Measurements from ENCODE around the gene OR2A2. TPM values are rescaled to one million over a fixed set of nuclear protein-coding genes. Genes with fewer than 3 reads are reported as not detected.

OR2A2 gene
- total RNA-seq, 1 donor from 2014 or later, result not detected

GRCh38 chr7:144142187-144142586, 32.8 kb downstream of the OR2A2 start:
- no peak for DNase-seq (ENCODE audit: low read depth)

DNA sequence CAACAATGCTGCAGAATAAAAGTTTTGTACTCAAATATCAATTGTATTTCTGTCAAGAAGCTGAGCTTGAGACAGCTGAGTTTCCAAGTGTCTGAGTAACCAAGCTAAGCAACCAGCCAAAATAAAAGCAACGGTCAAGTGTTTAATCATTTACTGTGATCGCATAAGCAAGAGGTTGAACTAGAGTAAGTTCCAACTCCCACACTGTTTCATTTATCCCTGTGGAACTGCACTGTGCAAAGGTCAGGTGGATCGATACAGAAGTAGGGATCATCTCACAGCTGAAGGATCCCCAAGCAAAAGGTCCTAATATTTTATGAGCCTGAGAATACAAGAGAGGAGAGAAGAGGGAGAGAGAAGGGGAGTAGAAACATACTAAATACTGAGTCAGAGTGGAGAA, 35.0 kb downstream of the OR2A2 start:
- no peak for DNase-seq (ENCODE audit: low read depth)

- no peak for DNase-seq (ENCODE audit: low read depth)
These were observed 38.9 kb downstream of the OR2A2 start for GRCh38 chr7:144148224-144148827.

- DNase-seq (ENCODE audit: low read depth), result no peak
These were observed 49.5 kb downstream of the OR2A2 start for GRCh38 chr7:144158861-144159260.

Other genes starting within 250 kb of the OR2A2 start
- 66.5 and 91.9 TPM in 2 replicates for gene TCAF1, start 207.4 kb upstream of the OR2A2 start, total RNA-seq
- gene OR2F2, start 174.3 kb upstream of the OR2A2 start, total RNA-seq, result not detected in 2 replicates
- not detected in 2 replicates for gene OR2F1, start 154.7 kb upstream of the OR2A2 start, total RNA-seq
- not detected in 2 replicates for gene OR6B1, start 109.3 kb upstream of the OR2A2 start, total RNA-seq
- gene OR2A5, start 60.6 kb upstream of the OR2A2 start, total RNA-seq, result not detected in 2 replicates
- not detected in 2 replicates for gene OR2A25, start 39.8 kb upstream of the OR2A2 start, total RNA-seq
- not detected in 2 replicates for gene OR2A12, start 23.3 kb upstream of the OR2A2 start, total RNA-seq
- not detected in 2 replicates for gene OR2A14, start 13.6 kb downstream of the OR2A2 start, total RNA-seq
- gene CTAGE4, start 73.9 kb downstream of the OR2A2 start, total RNA-seq, result 7.3 and 17.4 TPM in 2 replicates
- gene ARHGEF35, start 86.2 kb downstream of the OR2A2 start, total RNA-seq, result 22.4 and 25.0 TPM in 2 replicates
- gene OR2A42, start 130.0 kb downstream of the OR2A2 start, total RNA-seq, result 0.15 TPM in 1 of 2 replicates, not detected in the other
- 1.7 and 5.6 TPM in 2 replicates for gene OR2A7, start 155.2 kb downstream of the OR2A2 start, total RNA-seq
- gene CTAGE8, start 159.7 kb downstream of the OR2A2 start, total RNA-seq, result 2.3 and 3.9 TPM in 2 replicates
- gene OR2A1, start 202.8 kb downstream of the OR2A2 start, total RNA-seq, result 0.05 TPM in 1 of 2 replicates, not detected in the other
- gene ARHGEF5, start 245.8 kb downstream of the OR2A2 start, total RNA-seq, result 15.6 and 34.1 TPM in 2 replicates

Data from renal cortical epithelial cell (primary cell).